Activated T-cell treated with anti-CD3 and anti-CD28 coated beads, Interleukin-2, amount 50 U/mL, for 24 hours (primary cell): ENCODE measurements around the gene YAF2.

Source experiments
- DNase-seq: peaks from one replicate; pipeline ENCODE4 v3.0.0-alpha.2; 2020
- H3K27ac Mint-ChIP-seq: 2 replicates; pipeline ENCODE4 v1.8.0; 2020; ENCODE audit warnings: mild to moderate bottlenecking, mixed read lengths
- H3K27me3 Mint-ChIP-seq: 2 replicates; pipeline ENCODE4 v1.8.0; 2020; ENCODE audit warnings: mixed read lengths
- H3K36me3 Mint-ChIP-seq: 2 replicates; pipeline ENCODE4 v1.8.0; 2020; ENCODE audit warnings: low read depth, mixed read lengths
- H3K4me1 Mint-ChIP-seq: 2 replicates; pipeline ENCODE4 v1.8.0; 2020; ENCODE audit warnings: low read depth, mixed read lengths
- H3K4me3 Mint-ChIP-seq: 2 replicates; pipeline ENCODE4 v1.8.0; 2020; ENCODE audit warnings: mild to moderate bottlenecking, moderate library complexity, mixed read lengths
- H3K9me3 Mint-ChIP-seq: 2 replicates; pipeline ENCODE4 v1.8.0; 2020; ENCODE audit warnings: mixed read lengths

Gene YAF2

DNA sequence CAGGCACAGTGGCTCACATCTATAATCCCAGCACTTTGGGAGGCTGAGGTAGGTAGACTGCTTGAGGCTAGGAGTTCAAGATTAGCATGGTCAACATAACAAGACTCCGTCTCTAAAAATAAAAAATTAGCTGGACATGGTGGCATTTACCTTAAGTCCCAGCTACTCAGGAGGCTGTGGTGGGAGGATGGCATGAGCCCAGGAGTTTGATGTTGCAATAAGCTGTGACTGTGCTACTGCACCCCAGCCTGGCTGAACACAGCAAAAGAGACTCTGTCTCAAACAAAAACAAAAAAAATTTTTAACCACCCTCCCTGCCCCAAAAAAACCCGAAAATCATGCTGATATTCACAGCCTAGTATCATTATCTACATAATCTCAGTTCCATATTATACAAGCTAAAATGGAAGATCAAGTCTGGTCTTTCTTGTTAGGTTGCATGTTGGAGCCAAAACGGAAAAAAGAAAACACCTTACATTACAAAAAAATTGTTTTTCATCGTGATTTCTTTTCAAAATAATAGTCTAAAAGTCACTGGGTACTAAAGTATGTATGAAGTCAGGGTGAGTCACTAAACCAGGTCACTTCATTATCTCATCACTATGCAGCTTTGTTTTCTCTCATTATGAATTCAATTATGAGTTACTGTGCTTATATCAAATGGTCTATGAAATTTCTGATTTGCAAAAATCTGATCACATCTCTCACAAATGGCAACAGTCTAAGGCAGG lies 107.2 kb downstream of the YAF2 start:
- H3K4me1 Mint-ChIP-seq = peaks cover 67% of the 10 kb centered on the region
- peak overlapping the region; percentile 27 for H3K27ac Mint-ChIP-seq
- no peaks in the 10 kb centered on the region for H3K27me3 Mint-ChIP-seq
- no peak for DNase-seq
- H3K36me3 Mint-ChIP-seq = peaks cover 11% of the 10 kb centered on the region
- no peaks in the 10 kb centered on the region for H3K9me3 Mint-ChIP-seq
- H3K4me3 Mint-ChIP-seq = no peak overlapping the region

DNA sequence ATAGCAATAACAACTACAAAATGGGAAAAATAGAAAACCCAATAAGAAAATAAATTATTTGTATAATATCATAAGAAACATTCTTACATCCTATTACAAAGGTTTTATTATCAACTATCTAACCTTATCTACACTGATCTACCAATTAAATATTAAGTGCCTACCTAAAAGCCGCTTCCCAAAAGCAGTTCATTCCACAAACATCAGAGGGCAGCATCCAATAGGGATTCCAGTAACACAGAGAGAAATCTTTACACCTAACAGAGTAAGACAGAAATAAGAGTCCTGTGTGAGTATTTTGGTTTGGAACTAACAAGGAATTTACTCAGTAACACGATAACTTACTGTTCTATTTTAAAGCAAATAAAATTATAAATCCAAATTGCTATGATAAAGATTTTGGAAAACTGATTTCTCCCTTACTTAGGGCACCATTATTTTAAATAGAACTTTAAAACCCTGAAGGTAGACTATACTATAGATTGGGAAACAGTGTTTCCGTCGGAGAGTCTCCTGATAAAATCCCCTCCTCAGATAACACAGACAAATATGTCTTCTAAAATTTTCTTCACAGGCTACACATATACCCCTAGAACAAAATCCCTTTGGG lies 108.3 kb downstream of the YAF2 start:
- no peaks in the 10 kb centered on the region for H3K27me3 Mint-ChIP-seq
- H3K4me3 Mint-ChIP-seq = no peak overlapping the region
- no peaks in the 10 kb centered on the region for H3K9me3 Mint-ChIP-seq
- peaks cover 11% of the 10 kb centered on the region for H3K36me3 Mint-ChIP-seq
- peaks cover 58% of the 10 kb centered on the region for H3K4me1 Mint-ChIP-seq
- DNase-seq = no peak
- no peak overlapping the region for H3K27ac Mint-ChIP-seq

GRCh38 chr12:42128888-42129287 lies 109.2 kb downstream of the YAF2 start:
- no peak overlapping the region for H3K4me3 Mint-ChIP-seq
- H3K9me3 Mint-ChIP-seq = no peaks in the 10 kb centered on the region
- H3K27ac Mint-ChIP-seq = no peak overlapping the region
- H3K27me3 Mint-ChIP-seq = no peaks in the 10 kb centered on the region
- H3K4me1 Mint-ChIP-seq = peaks cover 55% of the 10 kb centered on the region
- peaks cover 11% of the 10 kb centered on the region for H3K36me3 Mint-ChIP-seq
- no peak for DNase-seq

DNA sequence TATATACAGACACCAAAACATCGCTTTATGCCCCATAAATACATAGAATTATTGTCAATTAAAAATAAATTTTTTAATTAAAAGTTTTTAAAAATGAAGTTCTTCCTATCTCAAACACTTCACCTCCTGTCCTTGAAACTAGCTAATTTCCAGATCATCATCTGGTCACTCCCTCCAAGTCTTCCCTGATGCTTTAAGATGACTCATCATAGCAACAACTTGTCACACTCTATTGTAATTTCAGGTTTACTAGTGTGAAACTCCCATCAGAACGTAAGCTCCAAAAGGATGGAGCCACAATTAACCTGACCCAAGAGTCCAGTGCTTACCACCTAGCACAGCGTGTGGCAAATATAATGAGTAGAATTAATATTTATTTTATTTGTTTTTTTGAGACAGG lies 109.7 kb downstream of the YAF2 start:
- Mint-ChIP-seq H3K4me1 (peaks cover 51% of the 10 kb centered on the region), H3K4me3 (no peak overlapping the region), H3K27ac (no peak overlapping the region), H3K36me3 (peaks cover 8% of the 10 kb centered on the region), H3K27me3 (no peaks in the 10 kb centered on the region), H3K9me3 (no peaks in the 10 kb centered on the region)
- no peak for DNase-seq

GRCh38 chr12:42126963-42127362 lies 111.1 kb downstream of the YAF2 start:
- no peak for DNase-seq
- H3K36me3 Mint-ChIP-seq = peaks cover 6% of the 10 kb centered on the region
- H3K4me1 Mint-ChIP-seq = peaks cover 44% of the 10 kb centered on the region
- no peaks in the 10 kb centered on the region for H3K27me3 Mint-ChIP-seq
- no peak overlapping the region for H3K4me3 Mint-ChIP-seq
- no peaks in the 10 kb centered on the region for H3K9me3 Mint-ChIP-seq
- H3K27ac Mint-ChIP-seq = no peak overlapping the region

DNA sequence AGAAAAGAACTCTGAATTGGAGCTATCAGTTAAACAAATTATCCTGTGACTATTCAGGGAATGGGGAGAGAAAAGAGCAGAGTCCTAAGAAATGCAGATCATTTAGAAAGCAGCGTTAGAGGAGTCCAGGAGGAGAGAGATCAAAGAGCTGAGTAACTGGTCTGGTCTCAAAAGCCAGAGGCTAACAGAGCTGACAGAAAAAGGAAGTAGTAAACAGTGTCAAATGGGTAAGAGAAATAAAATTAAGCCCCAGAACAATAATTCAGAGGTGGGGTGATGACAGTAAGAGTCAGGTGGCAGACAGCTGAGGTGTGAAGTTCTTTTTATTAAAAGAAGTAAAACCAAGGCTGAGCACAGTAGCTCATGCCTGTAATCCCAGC lies 112.7 kb downstream of the YAF2 start:
- Mint-ChIP-seq H3K27ac (no peak overlapping the region), H3K36me3 (peaks cover 6% of the 10 kb centered on the region), H3K9me3 (no peaks in the 10 kb centered on the region), H3K27me3 (no peaks in the 10 kb centered on the region), H3K4me3 (no peak overlapping the region), H3K4me1 (peaks cover 30% of the 10 kb centered on the region)
- DNase-seq = no peak

DNA sequence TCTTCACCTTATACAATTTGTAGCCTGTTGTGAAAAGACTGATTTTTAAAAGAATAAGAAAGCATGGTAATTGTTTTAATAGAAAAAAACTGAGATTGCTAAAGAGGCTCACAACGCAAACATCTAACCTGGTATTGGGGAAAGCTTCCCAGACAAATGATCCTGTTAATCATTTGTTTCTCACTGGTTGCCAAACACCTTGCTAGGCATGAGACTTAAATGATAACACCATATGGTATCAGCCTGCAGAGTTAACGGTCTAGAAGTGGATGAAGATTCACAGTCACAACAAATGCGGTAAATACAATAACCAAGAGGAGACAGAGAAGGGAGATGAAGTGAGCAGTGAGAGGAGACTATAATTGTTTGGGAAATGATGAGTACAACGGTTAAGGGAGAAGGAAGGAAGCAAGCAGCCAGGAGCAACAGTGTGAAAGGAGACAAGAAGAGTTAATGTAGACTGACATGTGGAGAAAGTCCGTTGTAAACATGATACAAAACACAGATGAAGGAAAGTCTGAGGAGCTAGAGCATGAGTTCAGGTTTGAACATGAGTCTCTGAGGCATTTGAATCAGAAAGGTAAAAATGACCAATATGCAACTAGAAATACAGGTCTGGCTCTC lies 113.2 kb downstream of the YAF2 start:
- H3K27me3 Mint-ChIP-seq = no peaks in the 10 kb centered on the region
- no peak overlapping the region for H3K27ac Mint-ChIP-seq
- peaks cover 10% of the 10 kb centered on the region for H3K36me3 Mint-ChIP-seq
- no peak for DNase-seq
- H3K9me3 Mint-ChIP-seq = no peaks in the 10 kb centered on the region
- H3K4me1 Mint-ChIP-seq = peaks cover 29% of the 10 kb centered on the region
- H3K4me3 Mint-ChIP-seq = no peak overlapping the region

GRCh38 chr12:42119085-42119633 lies 118.9 kb downstream of the YAF2 start:
- peaks cover 42% of the 10 kb centered on the region for H3K36me3 Mint-ChIP-seq
- H3K4me3 Mint-ChIP-seq = no peak overlapping the region
- peaks cover 2% of the 10 kb centered on the region for H3K9me3 Mint-ChIP-seq
- no peak for DNase-seq
- no peaks in the 10 kb centered on the region for H3K27me3 Mint-ChIP-seq
- peaks cover 17% of the 10 kb centered on the region for H3K4me1 Mint-ChIP-seq
- H3K27ac Mint-ChIP-seq = no peak overlapping the region

DNA sequence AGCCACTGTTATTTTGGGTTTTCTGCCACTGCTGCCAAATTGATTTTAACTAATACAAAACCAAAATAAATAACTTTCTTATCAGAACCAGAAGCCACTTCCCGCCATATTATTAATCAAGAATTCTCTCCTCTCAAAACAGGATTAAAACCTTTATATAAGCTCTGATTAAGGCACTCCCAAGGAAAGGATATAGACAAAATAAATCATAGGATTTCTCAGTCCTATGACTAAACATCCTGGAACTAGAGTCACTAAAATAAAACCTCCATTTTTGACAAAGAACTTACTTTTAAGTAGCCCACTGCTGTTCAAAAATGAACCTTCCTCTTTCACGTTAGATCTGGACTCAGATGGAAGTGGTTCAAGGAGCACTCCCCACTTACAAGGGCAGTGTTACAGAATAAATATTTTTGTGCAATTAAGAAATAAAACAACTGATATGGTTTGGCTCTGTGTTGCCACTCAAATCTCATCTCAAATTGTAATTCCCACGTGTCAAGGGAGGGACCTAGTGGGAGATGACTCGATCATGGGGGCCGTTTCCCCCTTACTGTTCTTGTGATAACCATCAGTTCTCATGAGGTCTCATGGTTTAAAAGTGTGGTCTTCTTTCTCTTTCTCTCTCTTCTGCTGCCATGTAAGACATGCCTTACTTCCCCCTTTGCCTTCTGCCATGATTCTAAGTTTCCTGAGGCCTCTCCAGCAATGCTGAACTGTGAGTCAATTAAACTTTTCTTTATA lies 119.7 kb downstream of the YAF2 start:
- Mint-ChIP-seq H3K4me1 (peaks cover 17% of the 10 kb centered on the region), H3K36me3 (peaks cover 48% of the 10 kb centered on the region), H3K9me3 (peaks cover 6% of the 10 kb centered on the region), H3K27ac (no peak overlapping the region), H3K27me3 (no peaks in the 10 kb centered on the region), H3K4me3 (no peak overlapping the region)
- no peak for DNase-seq

DNA sequence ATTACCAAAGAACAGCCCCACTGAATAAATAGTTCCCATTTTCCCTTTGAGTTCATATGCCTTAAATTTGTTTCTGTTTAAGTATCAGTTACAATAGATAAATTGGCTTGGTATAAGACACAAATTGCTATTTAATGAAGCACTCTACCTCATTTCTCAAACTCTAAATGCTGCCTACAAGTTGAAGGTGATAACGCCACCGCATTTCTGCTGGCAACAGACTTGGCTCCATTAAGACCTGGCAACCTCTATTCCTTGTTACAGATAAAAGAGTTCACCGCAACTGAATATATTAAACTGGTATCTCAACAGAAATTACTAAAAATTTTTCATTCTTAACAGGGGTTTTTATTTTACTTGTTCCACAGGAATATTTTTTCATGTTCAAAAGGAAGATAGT lies 129.0 kb downstream of the YAF2 start:
- no peak for DNase-seq
- H3K36me3 Mint-ChIP-seq = peaks cover 60% of the 10 kb centered on the region
- no peak overlapping the region for H3K4me3 Mint-ChIP-seq
- H3K27me3 Mint-ChIP-seq = no peaks in the 10 kb centered on the region
- H3K4me1 Mint-ChIP-seq = no peaks in the 10 kb centered on the region
- H3K27ac Mint-ChIP-seq = no peak overlapping the region
- peaks cover 3% of the 10 kb centered on the region for H3K9me3 Mint-ChIP-seq
